Osteocyte (in vitro differentiated cells): Measurements from ENCODE around the gene SPACA4. TPM values are rescaled to one million over a fixed set of nuclear protein-coding genes. Genes with fewer than 3 reads are reported as not detected.
A peak's percentile ranks its signal among the peaks of the same experiment; 100 is the strongest.
"Not testable (repeated sequence)": the region's sequence is repeated elsewhere in the genome, so short reads cannot be mapped to it uniquely, and the experiment has no call there.

Experiments
- DNase-seq: peaks from one replicate; pipeline ENCODE4 v3.0.0; 2021; ENCODE audit warnings: mixed read lengths; ENCODE audit not compliant: unreplicated experiment; ENCODE audit errors: extremely low spot score
- H3K27ac Mint-ChIP-seq: one replicate; pipeline ENCODE4 v1.8.0; 2021; ENCODE audit warnings: mild to moderate bottlenecking, mixed read lengths; ENCODE audit not compliant: unreplicated experiment
- H3K27me3 Mint-ChIP-seq: one replicate; pipeline ENCODE4 v1.8.0; 2021; ENCODE audit warnings: mixed read lengths; ENCODE audit not compliant: unreplicated experiment
- H3K36me3 Mint-ChIP-seq: one replicate; pipeline ENCODE4 v1.8.0; 2021; ENCODE audit warnings: mixed read lengths; ENCODE audit not compliant: unreplicated experiment
- H3K4me1 Mint-ChIP-seq: one replicate; pipeline ENCODE4 v1.8.0; 2021; ENCODE audit warnings: mixed read lengths; ENCODE audit not compliant: unreplicated experiment
- H3K4me3 Mint-ChIP-seq: one replicate; pipeline ENCODE4 v1.8.0; 2021; ENCODE audit warnings: mild to moderate bottlenecking, moderate library complexity, mixed read lengths; ENCODE audit not compliant: unreplicated experiment
- H3K9me3 Mint-ChIP-seq: one replicate; pipeline ENCODE4 v1.8.0; 2021; ENCODE audit warnings: mixed read lengths; ENCODE audit not compliant: unreplicated experiment
- total RNA-seq: library from RNA; stranded (reverse); gene quantifications from 2 replicates; pipeline ENCODE4 v1.2.1, GENCODE V29; 2021
- TF ChIP-seq, protein P1 (sequence below): fragments of 200-600 bp; sonication (generic); IDR thresholded peaks from 2 replicates; pipeline ENCODE4 v1.5.0; 2021; ENCODE audit warnings: antibody characterized with exemption, mild to moderate bottlenecking, moderate library complexity

Gene SPACA4
- total RNA-seq, 1 donor from 2014 or later: not detected

DNA sequence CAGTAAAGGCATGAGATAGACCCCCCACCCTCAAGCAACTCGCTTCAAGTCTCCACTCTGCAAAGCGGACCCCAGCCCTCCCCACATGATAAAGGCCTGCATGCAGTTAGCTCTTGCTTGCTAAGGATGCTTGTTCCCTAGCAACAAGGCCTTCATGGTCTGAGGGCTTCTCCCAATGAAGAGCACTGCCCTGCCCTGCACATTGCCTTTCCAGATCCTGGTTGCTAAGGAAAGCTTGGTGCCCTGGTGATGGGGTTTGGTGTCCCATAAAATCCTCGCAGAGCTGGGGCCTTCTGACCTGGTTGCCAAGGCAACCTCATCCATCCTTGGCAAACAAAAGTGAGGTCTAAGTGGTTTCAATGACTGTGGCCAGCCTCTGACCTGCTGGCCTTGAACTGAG, 24.7 kb downstream of the SPACA4 start:
- Mint-ChIP-seq H3K4me1 (peaks cover 63% of the 10 kb centered on the region), H3K4me3 (peak overlapping the region; percentile 60), H3K27me3 (no peaks in the 10 kb centered on the region), H3K36me3 (peaks cover 7% of the 10 kb centered on the region), H3K9me3 (no peaks in the 10 kb centered on the region), H3K27ac (peak overlapping the region; percentile 92)
- TF ChIP-seq, protein P1, sequence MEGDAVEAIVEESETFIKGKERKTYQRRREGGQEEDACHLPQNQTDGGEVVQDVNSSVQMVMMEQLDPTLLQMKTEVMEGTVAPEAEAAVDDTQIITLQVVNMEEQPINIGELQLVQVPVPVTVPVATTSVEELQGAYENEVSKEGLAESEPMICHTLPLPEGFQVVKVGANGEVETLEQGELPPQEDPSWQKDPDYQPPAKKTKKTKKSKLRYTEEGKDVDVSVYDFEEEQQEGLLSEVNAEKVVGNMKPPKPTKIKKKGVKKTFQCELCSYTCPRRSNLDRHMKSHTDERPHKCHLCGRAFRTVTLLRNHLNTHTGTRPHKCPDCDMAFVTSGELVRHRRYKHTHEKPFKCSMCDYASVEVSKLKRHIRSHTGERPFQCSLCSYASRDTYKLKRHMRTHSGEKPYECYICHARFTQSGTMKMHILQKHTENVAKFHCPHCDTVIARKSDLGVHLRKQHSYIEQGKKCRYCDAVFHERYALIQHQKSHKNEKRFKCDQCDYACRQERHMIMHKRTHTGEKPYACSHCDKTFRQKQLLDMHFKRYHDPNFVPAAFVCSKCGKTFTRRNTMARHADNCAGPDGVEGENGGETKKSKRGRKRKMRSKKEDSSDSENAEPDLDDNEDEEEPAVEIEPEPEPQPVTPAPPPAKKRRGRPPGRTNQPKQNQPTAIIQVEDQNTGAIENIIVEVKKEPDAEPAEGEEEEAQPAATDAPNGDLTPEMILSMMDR: no peak
- no peak for DNase-seq

DNA sequence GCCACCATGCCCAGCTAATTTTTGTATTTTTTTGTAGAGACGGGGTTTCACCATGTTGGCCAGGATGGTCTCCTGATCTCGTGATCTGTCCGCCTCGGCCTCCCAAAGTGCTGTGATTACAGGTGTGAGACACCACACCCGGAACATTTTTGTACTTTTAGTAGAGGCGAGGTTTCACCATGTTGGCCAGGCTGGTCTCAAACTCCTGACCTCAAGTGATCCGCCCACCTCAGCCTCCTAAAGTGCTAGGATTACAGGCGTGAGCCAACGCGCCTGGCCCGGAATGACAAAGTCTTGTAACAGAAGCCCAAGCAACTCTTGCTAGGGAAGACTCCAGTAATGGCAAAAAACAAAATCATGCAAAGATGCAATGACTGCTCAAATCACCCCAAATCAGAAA, 25.7 kb downstream of the SPACA4 start:
- not testable (repeated sequence) for DNase-seq, H3K27me3 Mint-ChIP-seq, H3K9me3 Mint-ChIP-seq, H3K4me3 Mint-ChIP-seq, H3K36me3 Mint-ChIP-seq
- Mint-ChIP-seq H3K4me1 (peaks cover 68% of the 10 kb centered on the region), H3K27ac (peak overlapping the region; percentile 93)

DNA sequence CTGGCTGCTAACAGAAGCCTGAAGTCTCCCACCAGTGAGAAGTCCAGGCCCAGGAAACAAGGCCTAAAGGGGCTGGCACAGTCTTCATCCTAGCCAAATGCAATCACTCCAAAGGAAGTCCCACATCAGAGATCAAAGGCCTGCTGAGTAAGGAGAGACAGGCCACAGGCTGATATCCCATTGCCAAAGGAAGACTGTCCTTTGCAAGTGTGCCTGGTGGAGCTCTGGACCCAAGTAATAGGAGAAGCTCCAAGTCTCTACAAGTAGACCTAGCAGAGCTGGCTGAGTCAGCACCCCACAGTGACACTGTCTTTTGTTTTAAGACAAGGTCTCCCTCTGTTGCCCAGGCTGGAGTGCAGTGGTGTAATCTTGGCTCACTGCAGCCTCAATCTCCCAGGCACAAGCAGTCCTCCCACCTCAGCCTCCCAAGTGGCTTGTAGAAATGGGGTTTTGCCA, 26.2 kb downstream of the SPACA4 start:
- H3K27me3 Mint-ChIP-seq: no peaks in the 10 kb centered on the region
- H3K4me3 Mint-ChIP-seq: no peak overlapping the region
- TF ChIP-seq, protein P1: no peak
- no peaks in the 10 kb centered on the region for H3K9me3 Mint-ChIP-seq
- no peak for DNase-seq
- H3K36me3 Mint-ChIP-seq: peaks cover 7% of the 10 kb centered on the region
- H3K27ac Mint-ChIP-seq: peak overlapping the region; percentile 93
- H3K4me1 Mint-ChIP-seq: peaks cover 71% of the 10 kb centered on the region

DNA sequence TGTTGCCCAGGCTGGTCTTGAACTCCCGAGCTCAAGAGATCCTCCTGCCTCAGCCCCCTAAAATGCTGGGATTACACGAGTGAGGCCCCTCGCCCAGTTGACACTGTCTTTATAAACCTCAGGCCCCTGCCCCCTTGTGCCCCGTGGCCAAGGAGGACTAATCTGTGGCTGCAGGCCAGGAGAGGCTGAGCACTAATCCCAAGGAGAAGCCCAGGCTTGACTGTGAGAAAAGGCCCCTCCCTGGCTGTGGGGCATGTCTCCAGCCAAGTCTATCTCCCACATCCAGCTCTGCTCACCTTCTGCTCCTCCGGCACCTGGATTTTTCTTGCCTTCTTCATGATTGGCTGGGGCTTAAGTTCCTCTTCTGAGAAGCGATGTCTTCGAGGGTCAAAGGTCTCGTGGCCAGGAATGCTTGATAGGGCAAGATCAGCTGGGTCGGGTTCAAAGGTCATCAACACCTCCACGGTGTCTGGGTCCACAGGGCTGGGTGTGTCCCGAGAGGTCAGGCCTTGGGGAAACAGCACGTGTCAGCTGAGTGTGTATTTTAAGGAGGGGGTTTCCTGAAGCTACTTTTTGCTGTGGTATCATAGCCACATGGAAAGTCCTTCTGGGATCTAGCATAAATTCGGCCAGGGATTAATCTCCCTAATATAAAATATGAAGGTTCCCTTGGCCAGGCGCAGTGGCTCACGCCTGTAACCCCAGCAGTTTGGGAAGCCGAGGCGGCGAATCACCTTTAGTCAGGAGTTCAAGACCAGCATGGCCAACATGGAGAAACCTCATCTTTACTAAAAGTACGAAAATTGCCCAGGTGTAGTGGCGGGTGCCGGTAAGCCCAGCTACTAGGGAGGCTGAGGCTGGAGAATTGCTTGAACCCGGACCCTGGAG, 26.9 kb downstream of the SPACA4 start:
- H3K27me3 Mint-ChIP-seq: no peaks in the 10 kb centered on the region
- peaks cover 75% of the 10 kb centered on the region for H3K4me1 Mint-ChIP-seq
- DNase-seq: no peak
- no peaks in the 10 kb centered on the region for H3K9me3 Mint-ChIP-seq
- TF ChIP-seq, protein P1: no peak
- H3K36me3 Mint-ChIP-seq: peaks cover 7% of the 10 kb centered on the region
- H3K4me3 Mint-ChIP-seq: peak overlapping the region; percentile 76
- peak overlapping the region; percentile 93 for H3K27ac Mint-ChIP-seq

DNA sequence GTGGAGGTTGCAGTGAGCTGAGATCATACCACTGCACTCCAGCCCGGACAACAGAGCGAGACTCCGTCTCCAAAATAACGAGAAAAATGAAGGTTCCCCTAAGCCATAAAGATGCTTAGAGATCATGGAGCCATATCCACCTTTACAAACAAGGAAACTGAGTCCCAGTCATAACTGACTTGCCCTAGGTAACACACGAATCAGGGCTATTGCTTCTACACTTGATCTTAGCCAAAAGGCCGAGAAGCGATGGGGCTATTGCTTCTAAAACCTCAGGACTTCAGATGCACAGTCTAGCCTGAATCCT, 27.4 kb downstream of the SPACA4 start:
- Mint-ChIP-seq H3K27me3 (no peaks in the 10 kb centered on the region), H3K4me3 (peak overlapping the region; percentile 76), H3K9me3 (no peaks in the 10 kb centered on the region), H3K36me3 (peaks cover 4% of the 10 kb centered on the region), H3K4me1 (peaks cover 76% of the 10 kb centered on the region), H3K27ac (peak overlapping the region; percentile 93)
- TF ChIP-seq, protein P1: no peak
- no peak for DNase-seq
